Breast epithelium (tissue), 3 donors: Measurements from ENCODE around the gene ELMO1.

Source experiments
- CTCF ChIP-seq, 3 donors: fragments of 450-650 bp; IDR thresholded peaks; one replicate each; pipeline ENCODE4 v1.5.1; 2016 to 2017; ENCODE audit warnings: antibody characterized with exemption in 3 of 3, mild to moderate bottlenecking in 3 of 3, moderate library complexity in 3 of 3
- POLR2A ChIP-seq: fragments of 450-650 bp; IDR thresholded peaks from one replicate; pipeline ENCODE4 v1.6.1; 2016; ENCODE audit warnings: antibody characterized with exemption, mild to moderate bottlenecking, moderate library complexity

- TF ChIP-seq CTCF (IDR thresholded peaks at IDR 0.05) (no peak), POLR2A (no peak)
Observed at GRCh38 chr7:37491919-37492694, 43.4 kb upstream of the ELMO1 start.
